HepG2 (cell line): ENCODE results near the gene C10orf53. TPM values are rescaled to one million over a fixed set of nuclear protein-coding genes. Genes with fewer than 3 reads are reported as not detected.

ENCODE experiments used
- ATAC-seq: fragments of 200-7000 bp; cut with Tn5 transposase; 3 replicates; pipeline ENCODE4 v1.9.1; 2020; ENCODE audit warnings: mild to moderate bottlenecking, moderate library complexity
- BruUV-seq: library from RNA; stranded (reverse); fragments of 400-500 nt; replicated peaks from 2 replicates; lab custom pipeline; 2021; lab: Mats Ljungman, UMichigan
- CTCF ChIA-PET: fragments of 300-600 bp; formaldehyde crosslinking; extraction: SDS; loops from one replicate; lab custom pipeline; 2021; ENCODE audit warnings: low total read pairs, inconsistent platforms, low intra/inter-chr PET ratio; lab: Yijun Ruan, JAX
- POLR2A ChIA-PET: fragments of 350-600 bp; sonication (Branson Sonifier 250); formaldehyde crosslinking; loops from one replicate; lab custom pipeline; 2020; ENCODE audit warnings: antibody characterized with exemption, inconsistent platforms; lab: Yijun Ruan, JAX
- DNase-seq: peaks from one replicate; pipeline ENCODE4 v3.0.0-alpha.2; 2015; ENCODE audit warnings: low spot score
- FAIRE-seq: peaks from 3 replicates; lab custom pipeline; 2011; peaks lifted over from hg19 to GRCh38; lab: Jason Lieb, UNC
- H2AFZ ChIP-seq: one replicate; pipeline ENCODE4 v1.6.1; 2011; ENCODE audit warnings: low read length, inconsistent platforms
- H3K27ac ChIP-seq: fragments of 300-600 bp; 3 replicates; pipeline ENCODE4 v1.8.0; 2011; ENCODE audit warnings: mixed run types, mild to moderate bottlenecking, mixed read lengths, low read length, inconsistent platforms; ENCODE audit not compliant: insufficient read depth; ENCODE audit errors: extremely low read length
- H3K27me3 ChIP-seq, 2 experiments: fragments of 200-600 bp in 1 of 2; 2 replicates in 1 of 2; 3 replicates in 1 of 2; pipeline versions ENCODE4 v1.6.0 to v1.8.0; 2011; ENCODE audit warnings: low read length in 2 of 2, mild to moderate bottlenecking in 2 of 2, moderate library complexity in 2 of 2, inconsistent platforms in 1 of 2; ENCODE audit not compliant: insufficient read depth in 2 of 2, control insufficient read depth in 1 of 2
- H3K36me3 ChIP-seq, 2 experiments: fragments of 200-600 bp in 1 of 2; replicated peaks in 1 of 2; 2 replicates in 1 of 2; 3 replicates in 1 of 2; pipeline versions ENCODE4 v1.5.1 to v1.8.0; 2011; ENCODE audit warnings: low read length in 2 of 2, inconsistent platforms in 1 of 2; ENCODE audit not compliant: insufficient read depth in 2 of 2, control insufficient read depth in 1 of 2
- H3K4me1 ChIP-seq: 2 replicates; pipeline ENCODE4 v1.5.1; 2012; ENCODE audit warnings: low read length, inconsistent platforms; ENCODE audit not compliant: insufficient read depth
- H3K4me2 ChIP-seq: 2 replicates; pipeline ENCODE4 v1.6.0; 2011; ENCODE audit warnings: low read depth, low read length, inconsistent platforms
- H3K4me3 ChIP-seq, 3 experiments: fragments of 200-600 bp in 1 of 3; sonication (generic), shearing (Covaris generic) in 1 of 3; replicated peaks in 1 of 3; 2 replicates each; pipeline ENCODE4 v1.5.1; 2011 to 2016; ENCODE audit warnings: low read length in 3 of 3, inconsistent platforms in 2 of 3, low read depth in 2 of 3, mild to moderate bottlenecking in 2 of 3, control low read depth in 1 of 3, mixed read lengths in 1 of 3; ENCODE audit not compliant: insufficient read depth in 1 of 3
- H3K79me2 ChIP-seq: one replicate; pipeline ENCODE4 v1.6.1; 2011; ENCODE audit warnings: low read length, inconsistent platforms; ENCODE audit not compliant: insufficient read depth
- H3K9ac ChIP-seq: 2 replicates; pipeline ENCODE4 v1.6.0; 2011; ENCODE audit warnings: mild to moderate bottlenecking, low read depth, low read length, inconsistent platforms; ENCODE audit not compliant: insufficient read depth
- H3K9me3 ChIP-seq: 2 replicates; pipeline ENCODE4 v1.5.1; 2012; ENCODE audit warnings: mild to moderate bottlenecking, low read length
- H4K20me1 ChIP-seq: 2 replicates; pipeline ENCODE4 v1.6.0; 2011; ENCODE audit warnings: inconsistent platforms, mild to moderate bottlenecking, low read length, moderate library complexity; ENCODE audit not compliant: insufficient read depth
- CREBL2 ChIP-seq: sonication (generic); formaldehyde crosslinking; IDR thresholded peaks from 2 replicates; pipeline ENCODE4 v1.8.1; 2023; ENCODE audit warnings: missing genetic modification reagents, mild to moderate bottlenecking, borderline replicate concordance
- HES4 ChIP-seq: sonication (generic); formaldehyde crosslinking; IDR thresholded peaks from 2 replicates; pipeline ENCODE4 v1.9.0; 2021; ENCODE audit warnings: mild to moderate bottlenecking, missing genetic modification reagents, borderline replicate concordance
- HNRNPL ChIP-seq: fragments of 200-400 bp; formaldehyde crosslinking; IDR thresholded peaks from 2 replicates; pipeline ENCODE4 v1.6.1; 2017; ENCODE audit warnings: mild to moderate bottlenecking, low read depth, low read length
- NFE2L1 ChIP-seq: sonication (generic); formaldehyde crosslinking; IDR thresholded peaks from 2 replicates; pipeline ENCODE4 v1.4.0; 2020; ENCODE audit warnings: missing genetic modification reagents, mild to moderate bottlenecking, borderline replicate concordance
- NR2F2 ChIP-seq: IDR thresholded peaks from 2 replicates; pipeline ENCODE4 v1.6.1; 2012; ENCODE audit warnings: low read depth, inconsistent platforms, borderline replicate concordance
- PPARG ChIP-seq: conservative IDR thresholded peaks from 2 replicates; pipeline ENCODE4 v1.6.1; 2016; ENCODE audit warnings: missing biosample characterization, missing genetic modification reagents
- RAD21 ChIP-seq: fragments of 450-650 bp; formaldehyde crosslinking; IDR thresholded peaks from 2 replicates; pipeline ENCODE4 v1.5.0; 2020; ENCODE audit warnings: mild to moderate bottlenecking
- RBFOX2 ChIP-seq: fragments of 200-400 bp; formaldehyde crosslinking; IDR thresholded peaks from 2 replicates; pipeline ENCODE4 v1.6.1; 2017; ENCODE audit warnings: low read depth, mild to moderate bottlenecking, low read length
- SMAD9 ChIP-seq: sonication (generic); formaldehyde crosslinking; IDR thresholded peaks from 2 replicates; pipeline ENCODE4 v1.5.1; 2020; ENCODE audit warnings: mild to moderate bottlenecking, missing genetic modification reagents
- TMF1 ChIP-seq: sonication (generic); formaldehyde crosslinking; IDR thresholded peaks from 2 replicates; pipeline ENCODE4 v1.8.1; 2022; ENCODE audit warnings: low read depth, missing genetic modification reagents
- U2AF2 ChIP-seq: fragments of 200-400 bp; formaldehyde crosslinking; IDR thresholded peaks from 2 replicates; pipeline ENCODE4 v1.6.1; 2017; ENCODE audit warnings: low read depth, mild to moderate bottlenecking, low read length
- ZBTB1 ChIP-seq: sonication (generic); formaldehyde crosslinking; IDR thresholded peaks from 2 replicates; pipeline ENCODE4 v1.4.0; 2020; ENCODE audit warnings: missing genetic modification reagents, borderline replicate concordance
- ZNF207 ChIP-seq: fragments of 450-650 bp; IDR thresholded peaks from 2 replicates; pipeline ENCODE4 v1.6.1; 2016; ENCODE audit warnings: antibody characterized with exemption, borderline replicate concordance
- ZNF232 ChIP-seq: sonication (generic); formaldehyde crosslinking; IDR thresholded peaks from 2 replicates; pipeline ENCODE4 v1.4.0; 2020; ENCODE audit warnings: missing genetic modification reagents, borderline replicate concordance
- ZNF335 ChIP-seq: sonication (generic); formaldehyde crosslinking; IDR thresholded peaks from 2 replicates; pipeline ENCODE4 v1.4.0; 2020; ENCODE audit warnings: missing genetic modification reagents
- ZNF615 ChIP-seq: sonication (generic); formaldehyde crosslinking; IDR thresholded peaks from 2 replicates; pipeline ENCODE4 v1.5.0; 2020; ENCODE audit warnings: mild to moderate bottlenecking, missing genetic modification reagents, borderline replicate concordance
- ZNF713 ChIP-seq: sonication (generic); formaldehyde crosslinking; IDR thresholded peaks from 2 replicates; pipeline ENCODE4 v1.4.0; 2020; ENCODE audit warnings: mild to moderate bottlenecking, missing genetic modification reagents
- WGBS: methylation state at CpG from one replicate; pipeline ENCODE4 v1.1.6; 2017; ENCODE audit warnings: low lambda C conversion rate; 5-methylcytosine and 5-hydroxymethylcytosine counted together
- in situ Hi-C: cut with HindIII; loops from 2 replicates; pipeline ENCODE4 v1.10.0; 2017; ENCODE audit warnings: low pct_unique_long_range_greater_than_20kb; ENCODE audit not compliant: extremely low pct_ligation_motif_present
- intact Hi-C: fragments of 100-400 bp; cut with micrococcal nuclease; formaldehyde crosslinking; loops from one replicate; pipeline ENCODE4 v1.10.0; 2022; ENCODE audit not compliant: unreplicated experiment
- polyA plus RNA-seq, 8 experiments: library from polyadenylated mRNA; depleted of rRNA in 3 of 8; stranded (reverse) in 7 of 8; unstranded in 1 of 8; fragments of >200 nt; fragmentation: Illumina TruSeq in 4 of 8; extraction: Trizol in 4 of 8; gene quantifications; 2 replicates each; pipeline versions ENCODE4 v1.2.1 to v1.2.3, GENCODE V29; 2011 to 2016; ENCODE audit warnings: low read depth in 4 of 8, missing spikeins in 1 of 8, mixed read lengths in 1 of 8; ENCODE audit not compliant: insufficient read depth in 1 of 8
- total RNA-seq, 5 experiments: library from RNA; depleted of rRNA; stranded (reverse); fragments of >200 nt; fragmentation: Illumina TruSeq; extraction: Trizol; gene quantifications; 2 replicates each; pipeline ENCODE4 v1.2.3, GENCODE V29; 2016; ENCODE audit warnings: low read depth in 1 of 5
- TF ChIP-seq, protein P1 (sequence below): sonication (generic); formaldehyde crosslinking; conservative IDR thresholded peaks from 2 replicates; pipeline ENCODE4 v1.8.1; 2023; ENCODE audit warnings: missing genetic modification reagents
- TF ChIP-seq, protein P2 (sequence below): sonication (generic); formaldehyde crosslinking; IDR thresholded peaks from 2 replicates; pipeline ENCODE4 v1.8.1; 2022; ENCODE audit warnings: mild to moderate bottlenecking, missing genetic modification reagents
- TF ChIP-seq, protein P3 (sequence below): sonication (generic); formaldehyde crosslinking; IDR thresholded peaks from 2 replicates; pipeline ENCODE4 v1.4.0; 2020; ENCODE audit warnings: missing genetic modification reagents, borderline replicate concordance

The C10orf53 gene
- total and polyA plus RNA-seq, 2 of the 13 experiments (the other 11 are each of a cell fraction or from before 2014, with no cell fraction given) = not detected

GRCh38 chr10:49666685-49667084 lies 12.8 kb upstream of the C10orf53 start:
- Histone ChIP-seq H3K4me2 (no peak overlapping the region), H4K20me1 (no peaks in the 10 kb centered on the region), H3K4me1 (no peaks in the 10 kb centered on the region), H3K9me3 (no peaks in the 10 kb centered on the region), H3K79me2 (no peaks in the 10 kb centered on the region), H3K4me3 (no peak overlapping the region), H3K36me3 (no peaks in the 10 kb centered on the region), H3K9ac (no peak overlapping the region), H2AFZ (no peak overlapping the region), H3K27me3 (peaks cover 0 to 20% of the 10 kb centered on the region in 2 experiments; a peak in 4 of 5 replicates), H3K27ac (no peak overlapping the region)
- FAIRE-seq = no peak
- no peak for ATAC-seq
- in situ Hi-C loops = no loop called here
- CTCF ChIA-PET = no interaction called here
- DNase-seq = no peak
- intact Hi-C loops = no loop called here
- POLR2A ChIA-PET = no interaction called here
- WGBS = 41% methylated on average over 5 of the region's 5 CpGs
- no TSS peak for BruUV-seq
- TF ChIP-seq RBFOX2 (no peak), ZBTB1 (CRISPR knock-in tag) (no peak), NFE2L1 (CRISPR knock-in tag) (no peak), PPARG (no peak), ZNF207 (no peak), ZNF232 (CRISPR knock-in tag) (no peak), CREBL2 (CRISPR knock-in tag) (no peak), RAD21 (CRISPR knock-in tag) (no peak), ZNF335 (no peak), SMAD9 (CRISPR knock-in tag) (no peak), U2AF2 (no peak), HES4 (no peak), ZNF713 (CRISPR knock-in tag) (no peak), TMF1 (CRISPR knock-in tag) (no peak), HNRNPL (no peak), ZNF615 (CRISPR knock-in tag) (no peak), NR2F2 (no peak)
- TF ChIP-seq, protein P1, sequence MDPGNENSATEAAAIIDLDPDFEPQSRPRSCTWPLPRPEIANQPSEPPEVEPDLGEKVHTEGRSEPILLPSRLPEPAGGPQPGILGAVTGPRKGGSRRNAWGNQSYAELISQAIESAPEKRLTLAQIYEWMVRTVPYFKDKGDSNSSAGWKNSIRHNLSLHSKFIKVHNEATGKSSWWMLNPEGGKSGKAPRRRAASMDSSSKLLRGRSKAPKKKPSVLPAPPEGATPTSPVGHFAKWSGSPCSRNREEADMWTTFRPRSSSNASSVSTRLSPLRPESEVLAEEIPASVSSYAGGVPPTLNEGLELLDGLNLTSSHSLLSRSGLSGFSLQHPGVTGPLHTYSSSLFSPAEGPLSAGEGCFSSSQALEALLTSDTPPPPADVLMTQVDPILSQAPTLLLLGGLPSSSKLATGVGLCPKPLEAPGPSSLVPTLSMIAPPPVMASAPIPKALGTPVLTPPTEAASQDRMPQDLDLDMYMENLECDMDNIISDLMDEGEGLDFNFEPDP (CRISPR knock-in tag) = no peak
- TF ChIP-seq, protein P2, sequence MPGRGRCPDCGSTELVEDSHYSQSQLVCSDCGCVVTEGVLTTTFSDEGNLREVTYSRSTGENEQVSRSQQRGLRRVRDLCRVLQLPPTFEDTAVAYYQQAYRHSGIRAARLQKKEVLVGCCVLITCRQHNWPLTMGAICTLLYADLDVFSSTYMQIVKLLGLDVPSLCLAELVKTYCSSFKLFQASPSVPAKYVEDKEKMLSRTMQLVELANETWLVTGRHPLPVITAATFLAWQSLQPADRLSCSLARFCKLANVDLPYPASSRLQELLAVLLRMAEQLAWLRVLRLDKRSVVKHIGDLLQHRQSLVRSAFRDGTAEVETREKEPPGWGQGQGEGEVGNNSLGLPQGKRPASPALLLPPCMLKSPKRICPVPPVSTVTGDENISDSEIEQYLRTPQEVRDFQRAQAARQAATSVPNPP (CRISPR knock-in tag) = no peak
- TF ChIP-seq, protein P3, sequence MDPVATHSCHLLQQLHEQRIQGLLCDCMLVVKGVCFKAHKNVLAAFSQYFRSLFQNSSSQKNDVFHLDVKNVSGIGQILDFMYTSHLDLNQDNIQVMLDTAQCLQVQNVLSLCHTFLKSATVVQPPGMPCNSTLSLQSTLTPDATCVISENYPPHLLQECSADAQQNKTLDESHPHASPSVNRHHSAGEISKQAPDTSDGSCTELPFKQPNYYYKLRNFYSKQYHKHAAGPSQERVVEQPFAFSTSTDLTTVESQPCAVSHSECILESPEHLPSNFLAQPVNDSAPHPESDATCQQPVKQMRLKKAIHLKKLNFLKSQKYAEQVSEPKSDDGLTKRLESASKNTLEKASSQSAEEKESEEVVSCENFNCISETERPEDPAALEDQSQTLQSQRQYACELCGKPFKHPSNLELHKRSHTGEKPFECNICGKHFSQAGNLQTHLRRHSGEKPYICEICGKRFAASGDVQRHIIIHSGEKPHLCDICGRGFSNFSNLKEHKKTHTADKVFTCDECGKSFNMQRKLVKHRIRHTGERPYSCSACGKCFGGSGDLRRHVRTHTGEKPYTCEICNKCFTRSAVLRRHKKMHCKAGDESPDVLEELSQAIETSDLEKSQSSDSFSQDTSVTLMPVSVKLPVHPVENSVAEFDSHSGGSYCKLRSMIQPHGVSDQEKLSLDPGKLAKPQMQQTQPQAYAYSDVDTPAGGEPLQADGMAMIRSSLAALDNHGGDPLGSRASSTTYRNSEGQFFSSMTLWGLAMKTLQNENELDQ = no peak
- TF ChIP-seq, all 625 proteins: peak for 0
